ENCODE measurements around the gene ALKBH8. TPM values are rescaled to one million over a fixed set of nuclear protein-coding genes. Genes with fewer than 3 reads are reported as not detected.
A peak's percentile ranks its signal among the peaks of the same experiment; 100 is the strongest.

The ALKBH8 gene
- total and polyA plus RNA-seq, 11 donors, result 2.9 to 8.6 (median 6.2) TPM

- Histone ChIP-seq H3K36me3 (no peaks in the 10 kb centered on the region), H3K4me1 (peaks cover 0 to 26% (median 10%) of the 10 kb centered on the region in 12 donors), H3K9me3 (no peaks in the 10 kb centered on the region), H3K4me3 (no peak overlapping the region), H3K27me3 (peaks cover 0 to 66% (median 26%) of the 10 kb centered on the region in 9 donors), H3K27ac (no peak overlapping the region)
- intact Hi-C loops (cut with DNase I), result no loop called here
- TF ChIP-seq CTCF (IDR thresholded peaks at IDR 0.05) (no peak), POLR2A (IDR thresholded peaks at IDR 0.05) (no peak)
- 50 to 74% (median 57%) methylated on average over 2 of the region's 2 CpGs for WGBS, 4 donors
- DNase-seq (no peak), ATAC-seq (no peak)
Measured at GRCh38 chr11:107594736-107595135, 29.2 kb upstream of the ALKBH8 start.

GRCh38 chr11:107593951-107594350 is 28.4 kb upstream of the ALKBH8 start:
- no peak for TF ChIP-seq CTCF (IDR thresholded peaks at IDR 0.05)
- TF ChIP-seq POLR2A (IDR thresholded peaks at IDR 0.05), result no peak
- peaks cover 0 to 26% (median 10%) of the 10 kb centered on the region in 12 donors for H3K4me1 ChIP-seq
- H3K27me3 ChIP-seq, result peaks cover 0 to 73% (median 26%) of the 10 kb centered on the region in 9 donors
- H3K4me3 ChIP-seq, result no peak overlapping the region
- intact Hi-C loops (cut with DNase I), result no loop called here
- ATAC-seq (no peak), DNase-seq (no peak)
- WGBS, 4 donors, result 30 to 39% (median 34%) methylated on average over 4 of the region's 4 CpGs
- no peaks in the 10 kb centered on the region for H3K9me3 ChIP-seq
- H3K27ac ChIP-seq, result no peak overlapping the region
- no peaks in the 10 kb centered on the region for H3K36me3 ChIP-seq

GRCh38 chr11:107592813-107593212 is 27.3 kb upstream of the ALKBH8 start:
- peaks cover 0 to 81% (median 26%) of the 10 kb centered on the region in 9 donors for H3K27me3 ChIP-seq
- H3K36me3 ChIP-seq, result no peaks in the 10 kb centered on the region
- H3K4me1 ChIP-seq, result peaks cover 0 to 26% (median 10%) of the 10 kb centered on the region in 12 donors
- 17 to 45% (median 26%) methylated on average over 5 of the region's 5 CpGs for WGBS, 4 donors
- intact Hi-C loops (cut with DNase I), result no loop called here
- no peak overlapping the region for H3K27ac ChIP-seq
- DNase-seq, result no peak
- H3K9me3 ChIP-seq, result no peaks in the 10 kb centered on the region
- no peak for ATAC-seq
- H3K4me3 ChIP-seq, result no peak overlapping the region
- TF ChIP-seq POLR2A (IDR thresholded peaks at IDR 0.05) (no peak), CTCF (IDR thresholded peaks at IDR 0.05) (no peak)

GRCh38 chr11:107592231-107592590 is 26.7 kb upstream of the ALKBH8 start:
- peak overlapping the region in 6 of 12 donors; percentile 55 to 79 (median 60) for H3K4me3 ChIP-seq

More at GRCh38 chr11:107592231-107592590, 26.7 kb upstream of the ALKBH8 start:
- 8 to 29% (median 10%) methylated on average over 6 of the region's 6 CpGs for WGBS, 4 donors
- no peaks in the 10 kb centered on the region for H3K9me3 ChIP-seq
- TF ChIP-seq CTCF (IDR thresholded peaks at IDR 0.05), result no peak
- no peak for TF ChIP-seq POLR2A (IDR thresholded peaks at IDR 0.05)
- H3K27ac ChIP-seq, result no peak overlapping the region
- ATAC-seq, result no peak
- intact Hi-C loops (cut with DNase I), result no loop called here
- no peaks in the 10 kb centered on the region for H3K36me3 ChIP-seq
- DNase-seq, result no peak
- H3K4me1 ChIP-seq, result peaks cover 0 to 26% (median 10%) of the 10 kb centered on the region in 12 donors
- peaks cover 0 to 81% (median 26%) of the 10 kb centered on the region in 9 donors for H3K27me3 ChIP-seq

All from heart left ventricle (tissue), 16 donors.